HepG2 (cell line): ENCODE data around the gene ATP8A2. TPM values are rescaled to one million over a fixed set of nuclear protein-coding genes. Genes with fewer than 3 reads are reported as not detected.
A peak's percentile ranks its signal among the peaks of the same experiment; 100 is the strongest.

ENCODE experiments used
- ATAC-seq: fragments of 200-7000 bp; cut with Tn5 transposase; 3 replicates; pipeline ENCODE4 v1.9.1; 2020; ENCODE audit warnings: mild to moderate bottlenecking, moderate library complexity
- BruUV-seq: library from RNA; stranded (reverse); fragments of 400-500 nt; replicated peaks from 2 replicates; lab custom pipeline; 2021; lab: Mats Ljungman, UMichigan
- CTCF ChIA-PET: fragments of 300-600 bp; formaldehyde crosslinking; extraction: SDS; loops from one replicate; lab custom pipeline; 2021; ENCODE audit warnings: low total read pairs, inconsistent platforms, low intra/inter-chr PET ratio; lab: Yijun Ruan, JAX
- POLR2A ChIA-PET: fragments of 350-600 bp; sonication (Branson Sonifier 250); formaldehyde crosslinking; loops from one replicate; lab custom pipeline; 2020; ENCODE audit warnings: antibody characterized with exemption, inconsistent platforms; lab: Yijun Ruan, JAX
- DNase-seq: peaks from one replicate; pipeline ENCODE4 v3.0.0-alpha.2; 2015; ENCODE audit warnings: low spot score
- FAIRE-seq: peaks from 3 replicates; lab custom pipeline; 2011; peaks lifted over from hg19 to GRCh38; lab: Jason Lieb, UNC
- H2AFZ ChIP-seq: one replicate; pipeline ENCODE4 v1.6.1; 2011; ENCODE audit warnings: low read length, inconsistent platforms
- H3K27ac ChIP-seq: fragments of 300-600 bp; 3 replicates; pipeline ENCODE4 v1.8.0; 2011; ENCODE audit warnings: mixed run types, mild to moderate bottlenecking, mixed read lengths, low read length, inconsistent platforms; ENCODE audit not compliant: insufficient read depth; ENCODE audit errors: extremely low read length
- H3K27me3 ChIP-seq, 2 experiments: fragments of 200-600 bp in 1 of 2; 2 replicates in 1 of 2; 3 replicates in 1 of 2; pipeline versions ENCODE4 v1.6.0 to v1.8.0; 2011; ENCODE audit warnings: low read length in 2 of 2, mild to moderate bottlenecking in 2 of 2, moderate library complexity in 2 of 2, inconsistent platforms in 1 of 2; ENCODE audit not compliant: insufficient read depth in 2 of 2, control insufficient read depth in 1 of 2
- H3K36me3 ChIP-seq, 2 experiments: fragments of 200-600 bp in 1 of 2; replicated peaks in 1 of 2; 2 replicates in 1 of 2; 3 replicates in 1 of 2; pipeline versions ENCODE4 v1.5.1 to v1.8.0; 2011; ENCODE audit warnings: low read length in 2 of 2, inconsistent platforms in 1 of 2; ENCODE audit not compliant: insufficient read depth in 2 of 2, control insufficient read depth in 1 of 2
- H3K4me1 ChIP-seq: 2 replicates; pipeline ENCODE4 v1.5.1; 2012; ENCODE audit warnings: low read length, inconsistent platforms; ENCODE audit not compliant: insufficient read depth
- H3K4me2 ChIP-seq: 2 replicates; pipeline ENCODE4 v1.6.0; 2011; ENCODE audit warnings: low read depth, low read length, inconsistent platforms
- H3K4me3 ChIP-seq, 3 experiments: fragments of 200-600 bp in 1 of 3; sonication (generic), shearing (Covaris generic) in 1 of 3; replicated peaks in 1 of 3; 2 replicates each; pipeline ENCODE4 v1.5.1; 2011 to 2016; ENCODE audit warnings: low read length in 3 of 3, inconsistent platforms in 2 of 3, low read depth in 2 of 3, mild to moderate bottlenecking in 2 of 3, control low read depth in 1 of 3, mixed read lengths in 1 of 3; ENCODE audit not compliant: insufficient read depth in 1 of 3
- H3K79me2 ChIP-seq: one replicate; pipeline ENCODE4 v1.6.1; 2011; ENCODE audit warnings: low read length, inconsistent platforms; ENCODE audit not compliant: insufficient read depth
- H3K9ac ChIP-seq: 2 replicates; pipeline ENCODE4 v1.6.0; 2011; ENCODE audit warnings: mild to moderate bottlenecking, low read depth, low read length, inconsistent platforms; ENCODE audit not compliant: insufficient read depth
- H3K9me3 ChIP-seq: 2 replicates; pipeline ENCODE4 v1.5.1; 2012; ENCODE audit warnings: mild to moderate bottlenecking, low read length
- H4K20me1 ChIP-seq: 2 replicates; pipeline ENCODE4 v1.6.0; 2011; ENCODE audit warnings: inconsistent platforms, mild to moderate bottlenecking, low read length, moderate library complexity; ENCODE audit not compliant: insufficient read depth
- BORCS8-MEF2B ChIP-seq: sonication (generic); formaldehyde crosslinking; IDR thresholded peaks from 2 replicates; pipeline ENCODE4 v1.8.0; 2022; ENCODE audit warnings: mild to moderate bottlenecking, missing genetic modification reagents
- ERF ChIP-seq: IDR thresholded peaks from 2 replicates; pipeline ENCODE4 v1.6.1; 2018; ENCODE audit warnings: missing biosample characterization, missing genetic modification reagents
- EZH2 ChIP-seq: conservative IDR thresholded peaks from 2 replicates; pipeline ENCODE4 v1.6.1; 2012; ENCODE audit warnings: mild to moderate bottlenecking, low read depth, low read length, moderate library complexity
- HDAC1 ChIP-seq: sonication (generic); formaldehyde crosslinking; IDR thresholded peaks from 2 replicates; pipeline ENCODE4 v1.5.1; 2020; ENCODE audit warnings: mild to moderate bottlenecking, missing genetic modification reagents
- LCORL ChIP-seq, 2 experiments: fragments of 450-650 bp in 1 of 2; sonication (generic) in 1 of 2; formaldehyde crosslinking in 1 of 2; IDR thresholded peaks; 2 replicates each; pipeline versions ENCODE4 v1.5.0 to v1.6.1; 2017 to 2020; ENCODE audit warnings: antibody characterized with exemption in 1 of 2, missing genetic modification reagents in 1 of 2
- NCOA5 ChIP-seq: sonication (generic); formaldehyde crosslinking; IDR thresholded peaks from 2 replicates; pipeline ENCODE4 v1.4.0; 2020; ENCODE audit warnings: missing genetic modification reagents
- SIX1 ChIP-seq: sonication (generic); formaldehyde crosslinking; IDR thresholded peaks from 2 replicates; pipeline ENCODE4 v1.4.0; 2020; ENCODE audit warnings: missing genetic modification reagents, borderline replicate concordance
- SRY ChIP-seq: sonication (generic); formaldehyde crosslinking; IDR thresholded peaks from 2 replicates; pipeline ENCODE4 v1.8.0; 2022; ENCODE audit warnings: mild to moderate bottlenecking, missing genetic modification reagents
- TCF7L2 ChIP-seq: IDR thresholded peaks from 2 replicates; pipeline ENCODE4 v1.6.1; 2011; ENCODE audit warnings: mild to moderate bottlenecking, low read depth, low read length, moderate library complexity
- XRCC5 ChIP-seq: fragments of 200-400 bp; formaldehyde crosslinking; optimal IDR thresholded peaks from 2 replicates; pipeline ENCODE3; 2017; ENCODE audit warnings: mild to moderate bottlenecking, low read length
- ZNF207 ChIP-seq: fragments of 450-650 bp; IDR thresholded peaks from 2 replicates; pipeline ENCODE4 v1.6.1; 2016; ENCODE audit warnings: antibody characterized with exemption, borderline replicate concordance
- ZNF768 ChIP-seq: sonication (generic); formaldehyde crosslinking; IDR thresholded peaks from 2 replicates; pipeline ENCODE4 v1.4.0; 2020; ENCODE audit warnings: missing genetic modification reagents
- WGBS: methylation state at CpG from one replicate; pipeline ENCODE4 v1.1.6; 2017; ENCODE audit warnings: low lambda C conversion rate; 5-methylcytosine and 5-hydroxymethylcytosine counted together
- in situ Hi-C: cut with HindIII; loops from 2 replicates; pipeline ENCODE4 v1.10.0; 2017; ENCODE audit warnings: low pct_unique_long_range_greater_than_20kb; ENCODE audit not compliant: extremely low pct_ligation_motif_present
- intact Hi-C: fragments of 100-400 bp; cut with micrococcal nuclease; formaldehyde crosslinking; loops from one replicate; pipeline ENCODE4 v1.10.0; 2022; ENCODE audit not compliant: unreplicated experiment
- polyA plus RNA-seq, 8 experiments: library from polyadenylated mRNA; depleted of rRNA in 3 of 8; stranded (reverse) in 7 of 8; unstranded in 1 of 8; fragments of >200 nt; fragmentation: Illumina TruSeq in 4 of 8; extraction: Trizol in 4 of 8; gene quantifications; 2 replicates each; pipeline versions ENCODE4 v1.2.1 to v1.2.3, GENCODE V29; 2011 to 2016; ENCODE audit warnings: low read depth in 4 of 8, missing spikeins in 1 of 8, mixed read lengths in 1 of 8; ENCODE audit not compliant: insufficient read depth in 1 of 8
- total RNA-seq, 5 experiments: library from RNA; depleted of rRNA; stranded (reverse); fragments of >200 nt; fragmentation: Illumina TruSeq; extraction: Trizol; gene quantifications; 2 replicates each; pipeline ENCODE4 v1.2.3, GENCODE V29; 2016; ENCODE audit warnings: low read depth in 1 of 5
- TF ChIP-seq, protein P1 (sequence below): sonication (generic); formaldehyde crosslinking; IDR thresholded peaks from 2 replicates; pipeline ENCODE4 v1.5.1; 2020; ENCODE audit warnings: mild to moderate bottlenecking, missing genetic modification reagents, moderate library complexity

ATP8A2 gene
- total and polyA plus RNA-seq, 2 of the 13 experiments (the other 11 are each of a cell fraction or from before 2014, with no cell fraction given) = 0.09 TPM; not detected in 1

GRCh38 chr13:25371158-25371874 lies 458 bp upstream of the ATP8A2 start:
- in situ Hi-C loops (no loop called here), intact Hi-C loops (no loop called here)
- TF ChIP-seq TCF7L2 = no peak
- no peak for TF ChIP-seq ZNF207
- no peak for TF ChIP-seq BORCS8-MEF2B (CRISPR knock-in tag)
- TF ChIP-seq EZH2 = peak; percentile 82; the same call in 1 of the 2 replicates
- TF ChIP-seq ERF (CRISPR knock-in tag) = no peak
- TF ChIP-seq SRY (CRISPR knock-in tag) = no peak
- no peaks in the 10 kb centered on the region for H4K20me1 ChIP-seq
- CTCF ChIA-PET = no interaction called here
- H2AFZ ChIP-seq = no peak overlapping the region
- WGBS = 46% methylated on average over 13 of the region's 20 CpGs
- no peak overlapping the region for H3K27ac ChIP-seq
- peak overlapping the region; percentile 3 to 58 (median 40); a peak in 4 of 6 replicates for H3K4me3 ChIP-seq
- FAIRE-seq = no peak
- ATAC-seq = peak; percentile 14; the same call in 1 of the 3 replicates
- POLR2A ChIA-PET = no interaction called here
- peaks cover 8% of the 10 kb centered on the region; the same call in 1 of the 2 replicates for H3K4me1 ChIP-seq
- H3K36me3 ChIP-seq = no peaks in the 10 kb centered on the region
- H3K9ac ChIP-seq = no peak overlapping the region
- BruUV-seq = no TSS peak
- H3K4me2 ChIP-seq = peak overlapping the region; percentile 58
- no peak for DNase-seq
- H3K9me3 ChIP-seq = no peaks in the 10 kb centered on the region
- peaks cover 6 to 54% of the 10 kb centered on the region in 2 experiments; a peak in 4 of 5 replicates for H3K27me3 ChIP-seq
- no peaks in the 10 kb centered on the region for H3K79me2 ChIP-seq

GRCh38 chr13:25372284-25373081 lies 709 bp downstream of the ATP8A2 start:
- FAIRE-seq (no peak), DNase-seq (no peak), ATAC-seq (peak; percentile 64)
- ChIA-PET CTCF (no interaction called here), POLR2A (no interaction called here)
- Histone ChIP-seq H3K36me3 (no peaks in the 10 kb centered on the region), H3K27me3 (peaks cover 6 to 54% of the 10 kb centered on the region in 2 experiments; a peak in 4 of 5 replicates), H2AFZ (no peak overlapping the region), H3K9me3 (no peaks in the 10 kb centered on the region), H3K27ac (no peak overlapping the region), H3K79me2 (no peaks in the 10 kb centered on the region), H4K20me1 (no peaks in the 10 kb centered on the region), H3K4me3 (peak overlapping the region; percentile 22 to 58 (median 40); a peak in 4 of 6 replicates), H3K4me1 (peaks cover 8% of the 10 kb centered on the region; the same call in 1 of the 2 replicates), H3K9ac (no peak overlapping the region), H3K4me2 (peak overlapping the region; percentile 49)
- in situ Hi-C loops = no loop called here
- no TSS peak for BruUV-seq
- intact Hi-C loops = no loop called here
- WGBS = 89% methylated on average over 30 of the region's 82 CpGs
- TF ChIP-seq, protein P1, sequence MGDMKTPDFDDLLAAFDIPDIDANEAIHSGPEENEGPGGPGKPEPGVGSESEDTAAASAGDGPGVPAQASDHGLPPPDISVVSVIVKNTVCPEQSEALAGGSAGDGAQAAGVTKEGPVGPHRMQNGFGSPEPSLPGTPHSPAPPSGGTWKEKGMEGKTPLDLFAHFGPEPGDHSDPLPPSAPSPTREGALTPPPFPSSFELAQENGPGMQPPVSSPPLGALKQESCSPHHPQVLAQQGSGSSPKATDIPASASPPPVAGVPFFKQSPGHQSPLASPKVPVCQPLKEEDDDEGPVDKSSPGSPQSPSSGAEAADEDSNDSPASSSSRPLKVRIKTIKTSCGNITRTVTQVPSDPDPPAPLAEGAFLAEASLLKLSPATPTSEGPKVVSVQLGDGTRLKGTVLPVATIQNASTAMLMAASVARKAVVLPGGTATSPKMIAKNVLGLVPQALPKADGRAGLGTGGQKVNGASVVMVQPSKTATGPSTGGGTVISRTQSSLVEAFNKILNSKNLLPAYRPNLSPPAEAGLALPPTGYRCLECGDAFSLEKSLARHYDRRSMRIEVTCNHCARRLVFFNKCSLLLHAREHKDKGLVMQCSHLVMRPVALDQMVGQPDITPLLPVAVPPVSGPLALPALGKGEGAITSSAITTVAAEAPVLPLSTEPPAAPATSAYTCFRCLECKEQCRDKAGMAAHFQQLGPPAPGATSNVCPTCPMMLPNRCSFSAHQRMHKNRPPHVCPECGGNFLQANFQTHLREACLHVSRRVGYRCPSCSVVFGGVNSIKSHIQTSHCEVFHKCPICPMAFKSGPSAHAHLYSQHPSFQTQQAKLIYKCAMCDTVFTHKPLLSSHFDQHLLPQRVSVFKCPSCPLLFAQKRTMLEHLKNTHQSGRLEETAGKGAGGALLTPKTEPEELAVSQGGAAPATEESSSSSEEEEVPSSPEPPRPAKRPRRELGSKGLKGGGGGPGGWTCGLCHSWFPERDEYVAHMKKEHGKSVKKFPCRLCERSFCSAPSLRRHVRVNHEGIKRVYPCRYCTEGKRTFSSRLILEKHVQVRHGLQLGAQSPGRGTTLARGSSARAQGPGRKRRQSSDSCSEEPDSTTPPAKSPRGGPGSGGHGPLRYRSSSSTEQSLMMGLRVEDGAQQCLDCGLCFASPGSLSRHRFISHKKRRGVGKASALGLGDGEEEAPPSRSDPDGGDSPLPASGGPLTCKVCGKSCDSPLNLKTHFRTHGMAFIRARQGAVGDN (CRISPR knock-in tag) = 0 out of 2 replicates have a peak, but pooled peaks have one; percentile 13
- TF ChIP-seq LCORL (IDR thresholded peaks at IDR 0.05) (no peak), LCORL (CRISPR knock-in tag; IDR thresholded peaks at IDR 0.05) (no peak), SIX1 (CRISPR knock-in tag) (no peak), XRCC5 (no peak), HDAC1 (CRISPR knock-in tag) (no peak), ZNF768 (CRISPR knock-in tag) (no peak), NCOA5 (CRISPR knock-in tag) (no peak)
